ENCODE measurements around the gene ERCC1.

Gene ERCC1

DNA sequence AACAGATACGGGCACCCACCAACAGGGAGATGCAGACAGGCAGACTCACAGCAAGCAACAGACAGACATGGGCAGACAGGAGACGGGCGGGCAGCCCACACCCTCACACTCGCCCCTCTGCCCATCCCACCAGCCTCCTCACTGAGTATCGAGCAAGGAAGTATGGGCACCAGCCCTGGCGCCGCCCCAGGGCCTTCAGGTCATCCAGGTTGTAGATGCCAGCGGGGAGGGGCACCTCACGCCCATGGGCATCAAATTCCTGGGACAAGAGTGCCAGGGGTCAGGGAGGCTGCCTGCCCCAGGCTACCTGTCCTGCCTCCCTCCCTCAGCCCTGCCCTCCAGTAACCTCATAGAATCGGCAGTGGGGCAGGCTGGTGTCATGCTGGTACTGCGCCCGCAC is 59.0 kb downstream of the ERCC1 start:
- DNase-seq (ENCODE audit: low read depth in 2 of 2), result no peak

DNA sequence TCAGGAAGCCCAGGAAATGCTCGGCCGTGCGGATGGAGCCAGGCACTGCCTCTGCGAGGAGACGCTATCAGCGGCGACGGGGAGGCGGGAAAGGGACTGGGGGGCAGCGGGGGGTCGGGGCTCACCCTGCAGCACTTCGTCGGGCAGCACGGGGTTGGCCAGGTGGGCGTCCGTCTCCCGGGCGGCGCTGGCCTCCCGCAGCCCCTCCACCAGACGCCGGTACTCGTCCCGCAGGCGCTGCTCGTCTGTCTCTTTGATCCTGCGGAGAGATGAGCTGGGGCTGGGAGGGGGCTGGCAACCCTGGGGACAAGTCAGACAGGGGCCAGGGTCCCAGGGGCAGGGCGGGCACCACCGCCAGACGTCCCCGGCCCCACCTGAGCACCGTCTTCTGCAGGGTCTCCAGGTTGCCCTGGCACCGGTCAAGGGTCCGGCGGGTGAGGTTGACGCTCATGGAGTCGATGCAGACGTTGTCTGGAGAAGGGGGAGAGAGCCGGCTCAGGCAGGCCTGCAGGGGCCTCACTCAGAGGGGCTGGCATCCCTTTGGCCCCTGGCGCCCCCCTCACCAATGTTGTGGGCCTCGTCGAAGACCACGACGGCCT is 59.8 kb downstream of the ERCC1 start:
- DNase-seq (ENCODE audit: low read depth in 2 of 2), result no peak

- no peak for DNase-seq (ENCODE audit: low read depth in 2 of 2)
Measured at GRCh38 chr19:45362291-45362690, 61.4 kb downstream of the ERCC1 start.

DNA sequence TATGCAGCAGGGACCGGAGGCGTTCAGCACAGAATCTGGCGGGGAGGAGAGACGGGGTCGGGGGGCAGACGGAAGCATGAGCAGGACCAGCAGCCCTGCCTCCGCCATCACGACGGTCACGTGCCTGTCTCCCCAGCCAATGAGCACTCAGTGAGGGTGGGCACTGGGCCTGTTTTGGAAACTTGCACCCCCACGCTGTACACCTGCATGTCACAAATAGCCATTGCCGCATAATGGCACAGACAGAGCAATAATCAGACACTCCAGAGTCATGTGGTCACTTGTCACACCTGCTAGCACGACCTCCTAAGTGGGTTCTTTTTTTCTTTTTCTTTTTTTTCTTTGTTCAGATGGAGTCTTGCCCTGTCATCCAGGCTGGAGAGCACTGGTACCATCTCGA is 62.1 kb downstream of the ERCC1 start:
- no peak for DNase-seq (ENCODE audit: low read depth in 2 of 2)

GRCh38 chr19:45358213-45358792 is 65.4 kb downstream of the ERCC1 start:
- DNase-seq (ENCODE audit: low read depth in 2 of 2), result no peak

DNA sequence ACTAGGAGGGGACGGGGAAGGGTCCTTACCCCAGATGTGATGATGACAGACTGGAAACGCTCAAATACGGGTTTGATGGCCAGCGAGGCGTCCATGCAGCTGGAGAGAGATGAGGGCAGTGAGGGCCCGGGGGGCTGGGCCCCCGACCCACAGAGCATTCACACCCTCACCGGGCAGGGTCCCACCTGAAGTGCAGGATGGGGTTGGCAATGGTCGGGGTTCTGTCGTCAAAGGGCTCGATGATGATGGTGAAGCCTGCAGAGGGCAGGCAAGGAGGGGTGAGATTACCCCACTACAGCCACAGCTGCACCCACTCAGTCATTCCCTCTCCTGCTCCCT is 66.3 kb downstream of the ERCC1 start:
- no peak for DNase-seq (ENCODE audit: low read depth in 2 of 2)

Data from stimulated activated CD8-positive, alpha-beta memory T cell treated with anti-CD3 and anti-CD28 coated beads, Interleukin-7, amount 100 ng/mL, for 1 hour (primary cell).